ENCODE results near the gene POLR3K.

- no peak for TF ChIP-seq CTCF (IDR thresholded peaks at IDR 0.05)
- TF ChIP-seq POLR2A (IDR thresholded peaks at IDR 0.05), result no peak
These were observed 14.7 kb upstream of the POLR3K start for GRCh38 chr16:67884-68789.
